AML-193 (cell line): Measurements from ENCODE around the gene RBM19.

Experiments used
- DNase-seq, 2 experiments: peaks; one replicate each; lab custom pipeline; 2025; lab: John Stamatoyannopoulos, UW

The RBM19 gene

GRCh38 chr12:113880988-113881962 lies 84.8 kb downstream of the RBM19 start:
- DNase-seq: no peak

DNA sequence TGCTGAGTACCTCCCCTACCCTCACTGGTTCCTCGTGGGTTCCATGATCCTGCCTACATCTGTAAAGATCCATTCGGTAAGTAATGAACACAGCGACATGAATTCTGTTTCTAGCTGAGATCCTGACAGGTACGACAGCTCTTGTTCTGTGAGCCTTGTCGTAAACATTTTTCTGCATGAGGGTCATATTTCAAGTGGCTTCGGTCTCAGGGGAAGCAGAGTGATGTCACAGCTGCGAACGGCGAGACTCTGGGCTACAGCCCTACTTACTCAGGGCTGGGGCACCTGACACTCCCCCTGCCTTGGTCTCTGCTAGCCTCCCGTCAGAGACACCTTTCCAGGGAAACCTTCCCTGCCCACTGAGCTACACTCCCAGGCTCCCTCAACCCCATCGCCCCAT lies 85.8 kb downstream of the RBM19 start:
- no peak for DNase-seq

DNA sequence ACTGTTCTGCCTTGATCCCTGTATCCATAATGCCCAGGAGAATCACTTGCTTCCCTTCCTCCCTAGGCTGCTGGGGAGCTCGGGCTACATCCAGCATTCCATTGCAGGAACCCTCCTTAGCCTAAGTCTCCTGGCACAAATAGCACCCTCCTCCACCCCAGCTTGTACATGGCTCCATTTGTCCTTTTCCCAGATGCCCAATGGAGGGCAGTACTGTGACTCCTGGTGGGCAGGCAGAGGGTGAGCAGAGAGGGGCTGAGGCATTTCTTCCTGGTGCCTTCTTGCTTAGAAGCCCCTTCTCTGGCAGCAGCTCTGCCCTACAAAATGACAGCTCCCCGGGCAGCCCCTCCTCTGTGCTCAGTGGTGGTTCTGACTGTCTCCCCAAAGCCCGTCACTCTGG lies 86.5 kb downstream of the RBM19 start:
- DNase-seq: no peak

GRCh38 chr12:113877607-113878006 lies 88.5 kb downstream of the RBM19 start:
- DNase-seq: no peak

GRCh38 chr12:113876160-113876559 lies 90.0 kb downstream of the RBM19 start:
- DNase-seq: no peak

GRCh38 chr12:113875691-113876090 lies 90.4 kb downstream of the RBM19 start:
- no peak for DNase-seq

GRCh38 chr12:113874999-113875561 lies 91.0 kb downstream of the RBM19 start:
- DNase-seq: no peak

- no peak for DNase-seq
Observed at GRCh38 chr12:113874326-113874725, 91.8 kb downstream of the RBM19 start.

- DNase-seq: no peak
Observed at GRCh38 chr12:113873740-113874139, 92.4 kb downstream of the RBM19 start.

- DNase-seq: no peak
Observed at GRCh38 chr12:113870890-113871289, 95.2 kb downstream of the RBM19 start.

GRCh38 chr12:113870035-113870434 lies 96.1 kb downstream of the RBM19 start:
- no peak for DNase-seq

DNA sequence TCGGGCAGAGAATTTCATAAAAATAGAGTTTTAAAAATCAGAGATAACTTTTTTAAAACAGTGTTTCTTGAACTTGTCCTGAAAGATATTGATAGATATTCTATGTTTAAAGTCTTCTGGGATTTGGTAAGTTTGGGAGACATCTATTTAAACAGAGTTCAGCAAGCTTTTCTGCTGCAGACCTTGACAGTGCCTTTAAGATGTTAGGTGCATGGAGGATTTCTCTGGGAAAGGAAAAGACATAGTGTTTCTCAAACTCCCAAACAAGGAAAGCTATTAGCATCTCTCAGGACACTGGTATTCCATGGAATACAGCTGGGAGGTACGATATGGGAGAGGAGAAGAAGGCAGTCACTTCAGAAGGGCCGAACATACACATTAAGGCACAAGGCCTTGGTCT lies 97.8 kb downstream of the RBM19 start:
- no peak for DNase-seq

- no peak for DNase-seq
Observed at GRCh38 chr12:113867258-113867657, 98.9 kb downstream of the RBM19 start.

GRCh38 chr12:113866496-113866895 lies 99.6 kb downstream of the RBM19 start:
- DNase-seq: no peak

- DNase-seq: no peak
Observed at GRCh38 chr12:113863455-113863845, 102.7 kb downstream of the RBM19 start.

DNA sequence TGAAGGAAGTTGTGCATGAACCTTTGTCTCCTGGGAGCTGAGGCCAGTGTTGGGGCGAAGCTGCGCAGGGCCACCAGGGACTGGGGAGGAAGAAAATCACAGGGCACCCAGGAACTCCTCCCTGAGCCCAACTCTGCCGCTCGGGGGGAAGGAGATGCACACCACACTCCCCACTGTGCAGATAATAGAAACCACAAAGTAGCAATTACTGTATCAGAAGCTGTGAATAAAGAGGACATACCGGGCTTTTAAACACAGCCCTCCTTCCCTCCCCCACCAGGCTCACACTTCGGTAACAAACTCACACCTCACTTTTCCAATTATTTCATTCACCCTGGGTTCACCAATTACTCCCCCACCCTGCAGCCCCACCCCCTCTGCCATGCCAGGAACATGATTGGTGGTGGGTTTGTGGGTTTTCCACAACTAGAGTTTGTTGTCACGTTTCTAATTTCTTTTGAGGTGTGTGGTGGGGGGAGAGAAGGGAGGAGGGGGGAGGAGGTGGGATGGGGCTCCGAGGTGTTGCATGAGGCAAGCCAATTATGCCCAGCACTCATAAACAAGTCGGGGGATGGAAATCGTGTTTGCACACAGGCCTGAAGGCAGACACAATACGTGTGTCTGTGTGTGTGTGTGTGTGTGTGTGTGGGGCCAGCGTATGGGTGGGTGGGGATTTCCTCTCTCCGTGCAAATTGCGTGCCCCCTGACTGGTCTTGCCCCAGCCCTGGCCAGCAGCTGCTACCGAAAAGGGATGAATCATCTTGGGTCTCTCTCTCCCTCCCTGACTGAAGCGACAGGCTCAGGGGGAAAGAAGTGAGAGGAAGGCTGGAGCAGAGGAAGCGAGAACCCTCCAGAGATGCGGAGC lies 103.3 kb downstream of the RBM19 start:
- DNase-seq: no peak

GRCh38 chr12:113861708-113862312 lies 104.3 kb downstream of the RBM19 start:
- DNase-seq: no peak

DNA sequence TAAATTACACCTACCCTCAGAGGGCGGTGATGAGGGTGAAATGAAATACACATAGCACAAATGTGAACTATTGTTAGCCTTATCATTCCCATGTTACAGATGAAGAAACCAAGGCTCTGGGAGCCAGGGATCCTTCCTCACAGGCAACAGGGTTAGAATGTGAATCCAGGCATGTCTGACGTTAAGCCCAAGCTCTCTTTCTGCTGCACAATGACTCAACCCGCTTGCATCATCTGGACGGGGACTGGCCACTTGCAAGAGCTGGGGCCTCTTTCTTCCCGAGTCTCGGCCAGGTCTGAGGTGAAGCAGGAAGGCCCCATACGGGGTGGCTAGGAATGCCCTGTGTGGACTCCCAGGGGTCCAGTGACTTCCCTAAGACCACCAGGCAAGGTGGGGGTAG lies 105.2 kb downstream of the RBM19 start:
- DNase-seq: no peak

DNA sequence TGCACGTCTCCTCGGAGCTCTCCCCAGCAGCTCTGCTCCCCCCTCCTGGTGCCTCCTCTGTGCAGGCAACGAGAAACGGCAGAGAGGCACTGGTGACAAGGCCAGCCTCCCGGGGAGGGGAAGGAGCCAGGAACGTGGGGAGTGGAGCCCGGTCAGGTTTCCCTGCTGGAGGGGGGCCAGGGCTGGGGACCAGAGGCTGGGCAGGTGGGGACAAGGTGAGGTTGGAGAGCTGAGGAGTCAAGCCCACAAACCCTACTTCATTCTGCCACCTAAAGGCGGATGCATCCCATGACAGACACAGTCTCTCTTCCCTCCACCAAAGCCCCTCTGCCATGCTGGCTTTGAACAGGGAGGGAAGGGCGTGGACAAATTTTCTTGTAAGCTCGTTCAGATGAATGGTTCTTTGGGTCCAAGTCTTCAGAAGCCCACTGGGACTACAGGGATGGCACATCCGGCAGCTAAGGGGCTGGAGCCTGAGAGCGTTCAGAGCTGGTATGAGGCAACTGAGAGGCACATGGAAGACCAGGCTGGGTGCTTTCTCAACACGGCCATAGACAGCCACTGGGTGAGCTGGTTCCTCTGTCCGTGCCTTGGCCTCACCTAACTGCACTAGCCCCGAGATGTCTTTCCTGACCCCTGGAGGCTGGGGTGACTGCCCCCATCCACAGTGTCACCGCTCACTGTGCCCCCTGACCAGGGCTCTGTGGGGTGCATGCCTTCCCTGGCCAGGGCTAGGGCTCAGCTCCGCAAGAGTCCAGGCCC lies 105.9 kb downstream of the RBM19 start:
- no peak for DNase-seq

DNA sequence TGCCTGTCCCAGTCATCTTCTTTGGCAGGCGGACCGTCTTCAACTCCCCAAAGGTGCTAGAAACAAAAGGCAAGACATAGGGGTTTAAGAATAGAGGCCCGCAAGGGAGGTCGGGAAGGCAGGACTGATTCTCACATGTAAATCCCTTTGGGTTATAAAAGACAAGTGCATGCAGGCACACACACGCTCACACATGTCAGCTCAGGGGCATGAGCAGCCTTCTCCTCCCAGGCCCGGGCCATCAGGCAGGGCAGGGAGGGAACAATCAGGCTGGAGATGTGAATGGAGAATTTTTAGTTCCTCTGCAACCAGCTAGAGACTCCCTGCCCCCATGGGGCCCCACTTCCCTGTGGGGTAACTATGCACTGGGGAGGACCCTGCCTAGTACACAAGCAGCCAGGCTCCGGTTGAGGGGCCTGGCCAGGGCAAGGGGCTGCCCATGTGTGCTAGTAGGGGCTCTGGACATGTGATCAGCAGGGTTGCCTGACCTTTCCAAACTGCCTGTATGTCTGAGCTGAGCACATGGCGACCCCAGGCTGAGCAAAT lies 107.2 kb downstream of the RBM19 start:
- DNase-seq: no peak

GRCh38 chr12:113857371-113857770 lies 108.8 kb downstream of the RBM19 start:
- DNase-seq: no peak
